GM18505 (cell line): ENCODE measurements around the gene CDC42SE1.

Experiments
- ATAC-seq: cut with Tn5 transposase; IDR thresholded peaks from one replicate; pipeline ENCODE4 v1.9.1; 2021; ENCODE audit not compliant: unreplicated experiment
- POLR2A ChIP-seq: IDR thresholded peaks from 4 replicates; pipeline ENCODE4 v1.6.1; 2011; ENCODE audit warnings: borderline replicate concordance; ENCODE audit not compliant: insufficient read depth, insufficient read length; ENCODE audit errors: extremely low read depth

Gene CDC42SE1

GRCh38 chr1:151047925-151048644, 11.3 kb downstream of the CDC42SE1 start:
- peak; percentile 54 for ATAC-seq
- TF ChIP-seq POLR2A, result no peak

- peak; percentile 46 for TF ChIP-seq POLR2A
- ATAC-seq, result peak; percentile 29
Observed at GRCh38 chr1:151047591-151047924, 11.9 kb downstream of the CDC42SE1 start, which contains the start of gene C1orf56. C1orf56 (plus strand) TSS chr1:151047751; CDS start chr1:151047848, 97 bp downstream.

GRCh38 chr1:151043163-151043562, 16.3 kb downstream of the CDC42SE1 start:
- no peak for TF ChIP-seq POLR2A
- ATAC-seq, result no peak

GRCh38 chr1:151039521-151039920, 19.9 kb downstream of the CDC42SE1 start:
- no peak for TF ChIP-seq POLR2A
- no peak for ATAC-seq

DNA sequence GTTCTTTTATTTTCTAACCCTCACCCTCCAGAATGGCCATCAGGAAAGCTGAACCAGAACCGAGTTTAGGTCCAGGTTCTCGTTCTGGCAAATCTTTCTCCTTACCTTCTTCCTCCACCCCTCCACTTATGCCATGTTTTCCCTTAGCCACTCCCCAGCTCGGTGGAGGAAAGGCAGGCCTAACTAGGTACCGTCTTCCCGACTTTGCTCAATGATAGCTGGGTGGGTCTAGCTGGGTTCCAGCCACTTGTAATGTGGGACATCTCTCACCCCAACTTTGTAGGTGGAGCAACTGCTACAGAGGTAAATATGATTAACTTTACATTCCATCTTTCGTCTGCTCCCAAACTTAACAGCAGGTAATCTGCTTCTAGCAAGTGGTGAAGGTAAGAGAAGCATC, 22.4 kb downstream of the CDC42SE1 start:
- ATAC-seq, result no peak

GRCh38 chr1:151036356-151036755, 23.1 kb downstream of the CDC42SE1 start, which contains the start of gene BNIPL:
BNIPL (plus strand) TSS chr1:151036586; CDS start chr1:151036726, 140 bp downstream.
- no peak for ATAC-seq
- TF ChIP-seq POLR2A, result no peak

More for the DNA sequence above, 22.4 kb downstream of the CDC42SE1 start:
- TF ChIP-seq POLR2A, result no peak

GRCh38 chr1:151035167-151035566, 24.3 kb downstream of the CDC42SE1 start:
- ATAC-seq, result no peak
- TF ChIP-seq POLR2A, result no peak

DNA sequence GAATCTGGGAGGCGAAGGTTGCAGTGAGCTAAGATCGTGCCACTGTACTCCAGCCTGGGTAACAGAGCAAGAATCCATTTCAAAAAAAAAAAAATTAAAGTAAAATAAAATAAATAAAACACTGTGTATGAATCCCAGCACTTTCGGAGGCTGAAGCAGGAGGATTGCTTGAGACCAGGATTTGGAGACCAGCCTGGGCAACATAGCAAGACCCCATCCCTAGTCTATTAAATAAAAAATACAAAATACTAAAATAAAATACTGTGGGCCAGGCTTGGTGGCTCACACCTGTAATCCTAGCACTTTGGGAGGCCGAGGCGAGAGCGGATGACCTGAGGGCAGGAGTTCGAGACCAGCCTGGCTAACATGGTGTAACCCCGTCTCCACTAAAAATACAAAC, 27.3 kb downstream of the CDC42SE1 start:
- no peak for TF ChIP-seq POLR2A
- no peak for ATAC-seq

GRCh38 chr1:151026460-151026859, 33.0 kb downstream of the CDC42SE1 start:
- no peak for TF ChIP-seq POLR2A
- no peak for ATAC-seq

- no peak for ATAC-seq
- TF ChIP-seq POLR2A, result no peak
Observed at GRCh38 chr1:151024540-151025146, 34.8 kb downstream of the CDC42SE1 start.

DNA sequence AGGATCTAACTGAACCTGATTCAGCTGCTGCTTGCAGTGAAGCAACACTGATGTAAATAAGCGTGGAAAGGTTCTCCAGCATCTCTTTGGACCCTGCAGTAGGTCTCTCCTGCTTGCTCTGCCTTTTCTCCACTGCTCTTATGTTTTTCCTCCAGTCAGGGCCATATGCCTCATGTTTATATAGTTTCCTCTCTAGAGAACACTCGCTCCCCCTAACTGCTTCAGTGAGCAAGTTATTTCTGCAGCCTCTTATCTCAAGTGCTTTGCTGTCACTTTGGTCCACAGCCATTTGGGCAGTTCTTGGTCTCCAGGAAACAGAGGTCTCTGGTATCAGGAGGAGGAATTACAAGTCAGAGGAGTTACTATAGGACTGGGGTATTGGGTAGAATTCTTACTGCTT, 45.9 kb downstream of the CDC42SE1 start:
- TF ChIP-seq POLR2A, result no peak
- no peak for ATAC-seq

GRCh38 chr1:151012684-151013471, 46.5 kb downstream of the CDC42SE1 start:
- no peak for TF ChIP-seq POLR2A
- ATAC-seq, result no peak

GRCh38 chr1:151011154-151011850, 48.1 kb downstream of the CDC42SE1 start:
- no peak for ATAC-seq

More at GRCh38 chr1:151011154-151011850, 48.1 kb downstream of the CDC42SE1 start:
- TF ChIP-seq POLR2A, result no peak
